ENCODE results near the gene TRAIP.

DNA sequence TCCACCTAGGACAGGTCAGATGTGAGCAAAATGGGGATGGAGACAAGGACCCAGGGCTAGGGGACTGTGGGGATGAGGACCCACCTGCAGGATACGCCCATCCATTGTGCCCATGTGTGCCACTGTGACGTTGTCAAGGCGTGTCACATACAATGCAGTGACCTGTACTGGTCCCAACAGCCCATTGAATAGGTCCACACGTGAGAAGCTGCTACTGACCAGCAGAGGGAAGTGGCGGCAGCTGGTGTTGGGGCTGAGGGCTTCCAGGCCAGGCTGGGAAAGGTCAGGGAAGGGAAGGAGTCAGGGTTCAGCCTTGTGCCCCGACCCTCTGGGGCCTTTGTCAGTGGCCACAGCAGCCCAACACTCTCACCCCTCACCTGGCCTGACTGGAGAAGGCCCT, 42.6 kb upstream of the TRAIP start:
- no peak for TF ChIP-seq POLR2A (IDR thresholded peaks at IDR 0.05)
- TF ChIP-seq, protein P1, sequence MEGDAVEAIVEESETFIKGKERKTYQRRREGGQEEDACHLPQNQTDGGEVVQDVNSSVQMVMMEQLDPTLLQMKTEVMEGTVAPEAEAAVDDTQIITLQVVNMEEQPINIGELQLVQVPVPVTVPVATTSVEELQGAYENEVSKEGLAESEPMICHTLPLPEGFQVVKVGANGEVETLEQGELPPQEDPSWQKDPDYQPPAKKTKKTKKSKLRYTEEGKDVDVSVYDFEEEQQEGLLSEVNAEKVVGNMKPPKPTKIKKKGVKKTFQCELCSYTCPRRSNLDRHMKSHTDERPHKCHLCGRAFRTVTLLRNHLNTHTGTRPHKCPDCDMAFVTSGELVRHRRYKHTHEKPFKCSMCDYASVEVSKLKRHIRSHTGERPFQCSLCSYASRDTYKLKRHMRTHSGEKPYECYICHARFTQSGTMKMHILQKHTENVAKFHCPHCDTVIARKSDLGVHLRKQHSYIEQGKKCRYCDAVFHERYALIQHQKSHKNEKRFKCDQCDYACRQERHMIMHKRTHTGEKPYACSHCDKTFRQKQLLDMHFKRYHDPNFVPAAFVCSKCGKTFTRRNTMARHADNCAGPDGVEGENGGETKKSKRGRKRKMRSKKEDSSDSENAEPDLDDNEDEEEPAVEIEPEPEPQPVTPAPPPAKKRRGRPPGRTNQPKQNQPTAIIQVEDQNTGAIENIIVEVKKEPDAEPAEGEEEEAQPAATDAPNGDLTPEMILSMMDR (IDR thresholded peaks at IDR 0.05), result no peak
